Peyer's patch (tissue), 4 donors: ENCODE results near the gene ADARB1.

Experiments used
- POLR2A ChIP-seq, 2 donors: fragments of 450-650 bp; IDR thresholded peaks; one replicate each; pipeline ENCODE4 v1.5.1; 2017; ENCODE audit warnings: antibody characterized with exemption in 2 of 2, mild to moderate bottlenecking in 2 of 2, moderate library complexity in 2 of 2
- TF ChIP-seq, protein P1 (sequence below), 6 experiments: fragments of 450-650 bp in 4 of 6; fragments of 200-600 bp in 2 of 6; sonication (generic) in 1 of 6; IDR thresholded peaks; one replicate each; pipeline ENCODE4 v1.5.1; 2017 to 2019; ENCODE audit warnings: antibody characterized with exemption in 6 of 6, mild to moderate bottlenecking in 3 of 6, moderate library complexity in 1 of 6

DNA sequence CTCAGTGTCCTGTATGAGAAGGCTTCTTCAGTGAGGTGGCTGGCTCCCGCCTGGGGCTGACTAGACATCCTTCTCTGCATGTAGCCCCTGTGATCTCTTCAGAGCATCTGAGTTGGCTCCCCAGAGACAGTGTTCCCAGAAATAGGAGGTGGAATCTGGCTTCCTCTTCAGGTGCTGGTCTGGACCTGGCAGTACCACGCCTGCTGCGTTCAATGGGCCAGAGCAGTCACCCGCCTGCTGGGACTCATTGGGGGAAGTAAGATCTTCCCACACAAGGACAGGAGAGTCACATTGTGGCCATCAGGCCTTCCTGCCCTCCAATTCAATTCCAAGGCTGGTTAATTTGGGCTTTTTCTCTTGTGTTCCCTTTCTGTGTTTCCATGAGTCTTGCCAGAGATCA is 51.0 kb downstream of the ADARB1 start:
- TF ChIP-seq, protein P1, sequence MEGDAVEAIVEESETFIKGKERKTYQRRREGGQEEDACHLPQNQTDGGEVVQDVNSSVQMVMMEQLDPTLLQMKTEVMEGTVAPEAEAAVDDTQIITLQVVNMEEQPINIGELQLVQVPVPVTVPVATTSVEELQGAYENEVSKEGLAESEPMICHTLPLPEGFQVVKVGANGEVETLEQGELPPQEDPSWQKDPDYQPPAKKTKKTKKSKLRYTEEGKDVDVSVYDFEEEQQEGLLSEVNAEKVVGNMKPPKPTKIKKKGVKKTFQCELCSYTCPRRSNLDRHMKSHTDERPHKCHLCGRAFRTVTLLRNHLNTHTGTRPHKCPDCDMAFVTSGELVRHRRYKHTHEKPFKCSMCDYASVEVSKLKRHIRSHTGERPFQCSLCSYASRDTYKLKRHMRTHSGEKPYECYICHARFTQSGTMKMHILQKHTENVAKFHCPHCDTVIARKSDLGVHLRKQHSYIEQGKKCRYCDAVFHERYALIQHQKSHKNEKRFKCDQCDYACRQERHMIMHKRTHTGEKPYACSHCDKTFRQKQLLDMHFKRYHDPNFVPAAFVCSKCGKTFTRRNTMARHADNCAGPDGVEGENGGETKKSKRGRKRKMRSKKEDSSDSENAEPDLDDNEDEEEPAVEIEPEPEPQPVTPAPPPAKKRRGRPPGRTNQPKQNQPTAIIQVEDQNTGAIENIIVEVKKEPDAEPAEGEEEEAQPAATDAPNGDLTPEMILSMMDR (IDR thresholded peaks at IDR 0.05), result no peak
- no peak for TF ChIP-seq POLR2A (IDR thresholded peaks at IDR 0.05)
